ENCODE data around the gene ZNF705A. TPM values are rescaled to one million over a fixed set of nuclear protein-coding genes. Genes with fewer than 3 reads are reported as not detected.
"Not testable (repeated sequence)": the region's sequence is repeated elsewhere in the genome, so short reads cannot be mapped to it uniquely, and the experiment has no call there.

Gene ZNF705A
- total RNA-seq, 1 donor from 2014 or later = not detected

- not testable (repeated sequence) for H3K4me3 Mint-ChIP-seq (ENCODE audit: unreplicated experiment); H3K36me3 Mint-ChIP-seq (ENCODE audit: low read depth, unreplicated experiment); H3K4me3 ChIP-seq (ENCODE audit: insufficient read depth, low read depth, low read length); DNase-seq (ENCODE audit: low read depth); H3K79me2 ChIP-seq (ENCODE audit: insufficient read depth, low read length); H3K4me2 ChIP-seq (ENCODE audit: low read length); H4K20me1 ChIP-seq (ENCODE audit: insufficient read depth, low read length); H3K9me3 ChIP-seq (ENCODE audit: insufficient read depth, low read depth, low read length); FAIRE-seq; H2AFZ ChIP-seq (ENCODE audit: low read depth, low read length); H3K27ac ChIP-seq (ENCODE audit: low read depth, low read length); H3K4me1 ChIP-seq (ENCODE audit: insufficient read depth, low read length); H3K4me1 Mint-ChIP-seq (ENCODE audit: low read depth, unreplicated experiment); H3K9ac ChIP-seq (ENCODE audit: low read length); H3K27me3 ChIP-seq (ENCODE audit: insufficient read depth, low read length); H3K27ac Mint-ChIP-seq (ENCODE audit: unreplicated experiment); H3K27me3 Mint-ChIP-seq (ENCODE audit: low read depth, unreplicated experiment); H3K36me3 ChIP-seq (ENCODE audit: insufficient read depth, low read length)
- H3K9me3 Mint-ChIP-seq (ENCODE audit: unreplicated experiment) = peaks cover 11% of the 10 kb centered on the region
Measured at GRCh38 chr12:8223646-8224045, 66.8 kb downstream of the ZNF705A start.

GRCh38 chr12:8224782-8225181, 68.0 kb downstream of the ZNF705A start:
- not testable (repeated sequence) for H3K27ac ChIP-seq (ENCODE audit: low read depth, low read length); H3K4me1 Mint-ChIP-seq (ENCODE audit: low read depth, unreplicated experiment); H3K4me3 Mint-ChIP-seq (ENCODE audit: unreplicated experiment)

GRCh38 chr12:8226355-8226754, 69.5 kb downstream of the ZNF705A start:
- Histone ChIP-seq H3K9ac (ENCODE audit: low read length) (no peak overlapping the region), H3K4me1 (ENCODE audit: insufficient read depth, low read length) (no peaks in the 10 kb centered on the region), H3K4me2 (ENCODE audit: low read length) (no peak overlapping the region), H2AFZ (ENCODE audit: low read depth, low read length) (no peak overlapping the region), H4K20me1 (ENCODE audit: insufficient read depth, low read length) (no peaks in the 10 kb centered on the region), H3K27ac (ENCODE audit: low read depth, low read length) (no peak overlapping the region), H3K36me3 (ENCODE audit: insufficient read depth, low read length) (no peaks in the 10 kb centered on the region), H3K9me3 (ENCODE audit: insufficient read depth, low read depth, low read length) (no peaks in the 10 kb centered on the region), H3K4me3 (ENCODE audit: insufficient read depth, low read depth, low read length) (no peak overlapping the region), H3K27me3 (ENCODE audit: insufficient read depth, low read length) (no peaks in the 10 kb centered on the region), H3K79me2 (ENCODE audit: insufficient read depth, low read length) (no peaks in the 10 kb centered on the region)
- Mint-ChIP-seq H3K4me3 (ENCODE audit: unreplicated experiment) (no peak overlapping the region), H3K27me3 (ENCODE audit: low read depth, unreplicated experiment) (peaks cover 5% of the 10 kb centered on the region), H3K36me3 (ENCODE audit: low read depth, unreplicated experiment) (peaks cover 3% of the 10 kb centered on the region), H3K4me1 (ENCODE audit: low read depth, unreplicated experiment) (peaks cover under 1% of the 10 kb centered on the region), H3K9me3 (ENCODE audit: unreplicated experiment) (peaks cover 11% of the 10 kb centered on the region), H3K27ac (ENCODE audit: unreplicated experiment) (no peak overlapping the region)
- no peak for FAIRE-seq
- TF ChIP-seq EZH2 (IDR thresholded peaks at IDR 0.05; ENCODE audit: insufficient read depth, low read length) = no peak
- no peak for TF ChIP-seq CTCF (IDR thresholded peaks at IDR 0.05; ENCODE audit: insufficient read depth, low read depth, low read length)
- no peak for DNase-seq (ENCODE audit: low read depth)

More at GRCh38 chr12:8224782-8225181, 68.0 kb downstream of the ZNF705A start:
- H3K27ac Mint-ChIP-seq (ENCODE audit: unreplicated experiment); H3K4me3 ChIP-seq (ENCODE audit: insufficient read depth, low read depth, low read length); H3K79me2 ChIP-seq (ENCODE audit: insufficient read depth, low read length); H3K4me1 ChIP-seq (ENCODE audit: insufficient read depth, low read length); H3K9me3 ChIP-seq (ENCODE audit: insufficient read depth, low read depth, low read length); DNase-seq (ENCODE audit: low read depth); H3K4me2 ChIP-seq (ENCODE audit: low read length); H3K9ac ChIP-seq (ENCODE audit: low read length); H3K36me3 ChIP-seq (ENCODE audit: insufficient read depth, low read length); FAIRE-seq; H3K27me3 ChIP-seq (ENCODE audit: insufficient read depth, low read length); H3K36me3 Mint-ChIP-seq (ENCODE audit: low read depth, unreplicated experiment); H4K20me1 ChIP-seq (ENCODE audit: insufficient read depth, low read length); H3K27me3 Mint-ChIP-seq (ENCODE audit: low read depth, unreplicated experiment); H2AFZ ChIP-seq (ENCODE audit: low read depth, low read length): not testable (repeated sequence)
- H3K9me3 Mint-ChIP-seq (ENCODE audit: unreplicated experiment) = peaks cover 11% of the 10 kb centered on the region

GRCh38 chr12:8226992-8227731, 70.3 kb downstream of the ZNF705A start, which contains the start of gene FAM90A1:
Gene FAM90A1, minus strand, starts transcription at chr12:8227618. Its CDS starts 2,786 bp downstream, at chr12:8224832.
- not testable (repeated sequence) for DNase-seq (ENCODE audit: low read depth); H3K4me1 Mint-ChIP-seq (ENCODE audit: low read depth, unreplicated experiment); H3K27ac Mint-ChIP-seq (ENCODE audit: unreplicated experiment); H2AFZ ChIP-seq (ENCODE audit: low read depth, low read length); H3K36me3 Mint-ChIP-seq (ENCODE audit: low read depth, unreplicated experiment); H3K27me3 Mint-ChIP-seq (ENCODE audit: low read depth, unreplicated experiment); H3K36me3 ChIP-seq (ENCODE audit: insufficient read depth, low read length); H3K4me1 ChIP-seq (ENCODE audit: insufficient read depth, low read length); H3K4me3 ChIP-seq (ENCODE audit: insufficient read depth, low read depth, low read length); H3K27ac ChIP-seq (ENCODE audit: low read depth, low read length); H4K20me1 ChIP-seq (ENCODE audit: insufficient read depth, low read length); H3K27me3 ChIP-seq (ENCODE audit: insufficient read depth, low read length); H3K4me3 Mint-ChIP-seq (ENCODE audit: unreplicated experiment); H3K9me3 ChIP-seq (ENCODE audit: insufficient read depth, low read depth, low read length); FAIRE-seq; H3K79me2 ChIP-seq (ENCODE audit: insufficient read depth, low read length)
- Histone ChIP-seq H3K9ac (ENCODE audit: low read length) (peak within 1 kb of the TSS; percentile 48), H3K4me2 (ENCODE audit: low read length) (peak within 1 kb of the TSS; percentile 33)
- peaks cover 11% of the 10 kb centered on the region for H3K9me3 Mint-ChIP-seq (ENCODE audit: unreplicated experiment)

GRCh38 chr12:8227732-8228077, 70.9 kb downstream of the ZNF705A start:
- not testable (repeated sequence) for H4K20me1 ChIP-seq (ENCODE audit: insufficient read depth, low read length); H3K27me3 ChIP-seq (ENCODE audit: insufficient read depth, low read length); DNase-seq (ENCODE audit: low read depth); H3K4me1 ChIP-seq (ENCODE audit: insufficient read depth, low read length); H2AFZ ChIP-seq (ENCODE audit: low read depth, low read length); H3K4me3 Mint-ChIP-seq (ENCODE audit: unreplicated experiment); H3K79me2 ChIP-seq (ENCODE audit: insufficient read depth, low read length); H3K4me3 ChIP-seq (ENCODE audit: insufficient read depth, low read depth, low read length); H3K27ac Mint-ChIP-seq (ENCODE audit: unreplicated experiment); H3K9me3 ChIP-seq (ENCODE audit: insufficient read depth, low read depth, low read length); H3K27me3 Mint-ChIP-seq (ENCODE audit: low read depth, unreplicated experiment); FAIRE-seq; H3K4me1 Mint-ChIP-seq (ENCODE audit: low read depth, unreplicated experiment); H3K36me3 ChIP-seq (ENCODE audit: insufficient read depth, low read length); H3K36me3 Mint-ChIP-seq (ENCODE audit: low read depth, unreplicated experiment); H3K27ac ChIP-seq (ENCODE audit: low read depth, low read length)
- Histone ChIP-seq H3K4me2 (ENCODE audit: low read length) (peak overlapping the region; percentile 33), H3K9ac (ENCODE audit: low read length) (peak overlapping the region; percentile 48)
- H3K9me3 Mint-ChIP-seq (ENCODE audit: unreplicated experiment) = peaks cover 11% of the 10 kb centered on the region

Measured in astrocyte (in vitro differentiated cells and primary cell).